ENCODE measurements around the gene LDLRAP1.

GRCh38 chr1:25616095-25616986 lies 72.9 kb downstream of the LDLRAP1 start, which contains the start of gene MAN1C1:
- no peak for TF ChIP-seq CTCF (IDR thresholded peaks at IDR 0.05)
- TF ChIP-seq POLR2A (IDR thresholded peaks at IDR 0.05): no peak
- TF ChIP-seq EP300 (IDR thresholded peaks at IDR 0.05): no peak
- TF ChIP-seq POLR2AphosphoS5 (IDR thresholded peaks at IDR 0.05): peak in 1 of 3 donors; percentile 11

Data from suprapubic skin (tissue), 4 donors.